ENCODE measurements around the gene HOXA5.

DNA sequence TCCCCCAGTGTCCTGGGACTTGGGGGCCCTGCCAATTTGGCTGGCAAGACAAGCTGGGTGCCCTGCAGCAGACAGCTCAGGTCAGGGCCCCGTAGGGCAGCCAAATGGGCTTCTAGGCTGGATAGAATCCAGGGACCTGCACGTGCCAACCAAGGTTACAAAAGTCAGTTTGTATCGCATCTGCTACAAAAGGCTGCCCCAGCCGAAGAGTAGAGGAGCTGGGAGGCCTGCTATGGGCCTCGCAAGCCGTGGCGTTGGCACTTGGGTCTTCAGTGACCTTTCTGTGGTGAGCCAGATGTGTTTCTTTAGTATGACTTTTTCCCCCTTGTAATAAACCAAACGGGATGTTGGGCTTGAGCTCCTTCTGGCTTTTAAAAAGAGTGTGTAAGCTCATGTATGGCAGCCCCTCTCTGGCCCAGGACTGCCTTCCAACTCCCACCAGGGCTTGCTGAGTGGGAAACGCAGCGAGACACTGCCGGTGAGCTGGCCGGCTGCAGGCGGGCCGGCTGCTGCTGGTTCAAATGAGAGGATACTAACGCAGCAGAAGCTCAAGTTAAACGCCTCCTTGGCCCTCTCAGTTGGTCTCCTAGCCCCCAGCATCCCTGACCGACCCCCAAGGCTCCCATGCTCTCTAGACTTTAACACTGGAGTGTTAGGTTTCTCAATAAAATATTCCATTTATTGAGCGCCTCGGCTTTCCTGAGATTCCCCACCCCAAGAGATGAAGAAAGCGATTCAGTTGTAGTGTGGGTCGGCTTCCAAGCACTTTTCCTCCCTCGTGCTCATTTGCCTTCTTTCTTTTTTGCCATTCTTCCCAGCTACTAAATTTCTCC, 33.7 kb upstream of the HOXA5 start:
- TF ChIP-seq CTCF (IDR thresholded peaks at IDR 0.05) (no peak), POLR2A (IDR thresholded peaks at IDR 0.05) (no peak)
